ENCODE results near the gene MRPL49.
"Not testable (repeated sequence)": the region's sequence is repeated elsewhere in the genome, so short reads cannot be mapped to it uniquely, and the experiment has no call there.

MRPL49 gene

GRCh38 chr11:65118891-65119669 lies 3.0 kb upstream of the MRPL49 start:
- not testable (repeated sequence) for DNase-seq

- no peak for DNase-seq
These were observed 2.5 kb upstream of the MRPL49 start for GRCh38 chr11:65119670-65119995.

- no peak for DNase-seq
These were observed 1.3 kb upstream of the MRPL49 start for GRCh38 chr11:65120831-65121230.

GRCh38 chr11:65121447-65121864 lies 665 bp upstream of the MRPL49 start:
- DNase-seq, result peak; percentile 26

GRCh38 chr11:65124480-65125196 lies 2.5 kb downstream of the MRPL49 start:
- no peak for DNase-seq

GRCh38 chr11:65125197-65126056 lies 3.3 kb downstream of the MRPL49 start:
- no peak for DNase-seq

GRCh38 chr11:65126624-65127274 lies 4.6 kb downstream of the MRPL49 start:
- DNase-seq, result no peak

GRCh38 chr11:65127473-65128181 lies 5.5 kb downstream of the MRPL49 start:
- no peak for DNase-seq

GRCh38 chr11:65128182-65129145 lies 6.3 kb downstream of the MRPL49 start:
- no peak for DNase-seq

- no peak for DNase-seq
These were observed 7.7 kb downstream of the MRPL49 start for GRCh38 chr11:65129649-65130441.

- DNase-seq, result no peak
These were observed 8.7 kb downstream of the MRPL49 start for GRCh38 chr11:65130631-65131416.

- DNase-seq, result no peak
These were observed 9.3 kb downstream of the MRPL49 start for GRCh38 chr11:65131417-65131776.

GRCh38 chr11:65131895-65132237 lies 9.7 kb downstream of the MRPL49 start:
- DNase-seq, result no peak

GRCh38 chr11:65132238-65132987 lies 10.3 kb downstream of the MRPL49 start:
- DNase-seq, result no peak

GRCh38 chr11:65132988-65133700 lies 11.0 kb downstream of the MRPL49 start:
- DNase-seq, result no peak

GRCh38 chr11:65133724-65134123 lies 11.6 kb downstream of the MRPL49 start:
- no peak for DNase-seq

- DNase-seq, result peak; percentile 98
These were observed 12.3 kb downstream of the MRPL49 start, which contains the start of gene SYVN1 for GRCh38 chr11:65134240-65134951. Gene SYVN1 (minus strand): TSS chr11:65134519. CDS start chr11:65133601, 918 bp downstream.
